GM19372 (cell line): Measurements from ENCODE around the gene ZNF333.
A peak's percentile ranks its signal among the peaks of the same experiment; 100 is the strongest.

ENCODE experiments used
- ATAC-seq: cut with Tn5 transposase; IDR thresholded peaks from one replicate; pipeline ENCODE4 v1.9.1; 2021; ENCODE audit warnings: mild to moderate bottlenecking, low read depth, moderate library complexity; ENCODE audit not compliant: unreplicated experiment

Gene ZNF333

GRCh38 chr19:14689598-14690503 is at the start of gene ZNF333:
Gene ZNF333, plus strand, starts transcription at chr19:14690048. Its CDS starts 3,444 bp downstream, at chr19:14693492.
- ATAC-seq = peak; percentile 90

DNA sequence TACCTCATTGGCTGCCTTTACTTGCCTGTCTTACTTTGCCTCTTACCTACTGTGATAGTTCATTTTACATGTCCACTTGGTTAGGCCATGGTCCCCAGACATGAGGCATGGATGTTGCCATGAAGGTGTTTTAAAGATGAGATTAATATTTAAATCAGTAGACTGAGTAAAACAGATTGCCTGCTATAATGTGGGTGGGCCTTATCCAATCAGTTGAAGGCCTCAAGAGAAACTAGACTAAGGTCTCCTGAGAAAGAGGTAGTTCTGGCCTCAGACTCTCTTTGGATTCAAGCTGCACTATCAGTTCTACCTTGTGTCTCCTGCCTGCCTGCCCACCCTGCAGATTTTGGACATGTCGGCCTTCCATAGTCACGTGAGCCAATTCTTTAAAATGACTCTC is 41.3 kb upstream of the ZNF333 start:
- ATAC-seq = no peak

GRCh38 chr19:14649020-14649419 is 40.8 kb upstream of the ZNF333 start:
- no peak for ATAC-seq

- ATAC-seq = no peak
Observed at GRCh38 chr19:14650161-14650560, 39.7 kb upstream of the ZNF333 start.

DNA sequence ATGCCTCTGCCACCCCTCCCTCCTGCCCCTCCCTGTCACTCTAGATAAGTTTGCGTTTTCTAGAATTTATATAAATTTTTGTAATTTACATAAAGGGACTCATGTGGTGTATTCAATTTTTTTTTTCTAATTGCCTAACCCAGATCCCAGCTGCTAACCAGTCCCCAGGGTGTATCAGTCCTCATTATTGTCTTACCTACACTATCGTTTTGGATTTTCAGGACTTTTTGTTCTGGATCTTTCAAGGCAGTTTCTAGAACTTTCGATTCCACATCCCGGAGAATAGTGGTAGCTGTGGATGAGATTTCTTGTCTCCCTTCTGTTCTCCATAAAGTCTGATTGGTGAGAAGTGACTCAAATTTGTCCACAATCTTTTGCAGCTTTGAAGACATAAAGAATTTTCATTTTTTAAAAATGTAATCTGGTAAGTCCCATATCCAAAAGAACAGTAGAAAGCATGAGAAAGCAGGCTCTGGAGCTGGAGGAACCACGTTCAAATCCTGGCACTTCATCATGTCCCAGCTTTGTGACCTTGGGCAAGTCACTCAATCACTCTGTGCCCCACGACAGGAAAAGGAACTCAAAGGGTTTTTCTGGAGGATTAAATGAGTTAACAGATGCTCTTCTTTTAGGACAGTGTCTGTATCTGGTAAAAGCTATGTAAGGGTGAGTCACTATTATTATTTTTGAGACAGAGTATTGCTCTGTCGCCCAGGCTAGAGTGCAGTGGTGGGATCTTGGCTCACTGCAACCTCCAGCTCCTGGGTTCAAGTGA is 34.9 kb upstream of the ZNF333 start:
- no peak for ATAC-seq

DNA sequence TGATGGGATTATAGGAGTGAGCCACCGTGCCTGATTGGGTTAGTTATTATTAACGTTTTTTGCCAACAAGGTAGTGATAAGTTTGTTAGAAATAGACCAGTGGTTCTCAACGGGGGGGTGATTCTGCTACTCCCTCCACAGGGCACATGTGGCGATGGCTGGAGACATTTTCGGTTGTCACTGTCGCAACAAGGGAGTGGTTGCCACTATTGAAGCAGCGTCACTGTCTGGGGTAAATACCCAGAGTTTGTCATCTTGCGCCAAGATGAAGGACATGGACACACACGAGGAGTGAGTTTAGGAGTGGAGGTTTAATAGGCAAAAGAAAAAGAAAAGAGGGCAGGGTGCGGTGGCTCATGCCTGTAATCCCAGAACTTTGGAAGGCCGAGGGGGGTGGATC is 34.1 kb upstream of the ZNF333 start:
- no peak for ATAC-seq

- ATAC-seq = no peak
Observed at GRCh38 chr19:14659874-14660489, 29.9 kb upstream of the ZNF333 start.

GRCh38 chr19:14661372-14661924 is 28.4 kb upstream of the ZNF333 start:
- no peak for ATAC-seq

DNA sequence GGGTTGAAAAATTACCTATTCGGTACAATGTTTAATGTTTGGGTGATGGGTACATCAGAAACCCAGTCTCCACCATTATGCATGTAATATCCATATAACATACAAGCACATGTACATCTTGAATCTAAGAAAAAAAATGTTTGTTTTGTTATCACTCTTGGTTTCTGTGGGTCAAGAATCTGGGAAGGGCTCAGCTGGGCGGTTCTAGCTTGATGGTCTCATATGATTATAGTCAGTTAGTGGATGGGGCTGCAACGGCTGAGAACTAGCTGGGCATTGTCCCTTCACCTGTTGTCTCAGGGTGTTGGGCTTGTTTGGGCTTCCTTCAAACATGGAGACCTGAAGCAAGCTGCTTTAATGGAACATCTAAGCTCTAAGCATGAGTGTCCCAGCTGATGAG is 19.9 kb upstream of the ZNF333 start:
- ATAC-seq = no peak

- no peak for ATAC-seq
Observed at GRCh38 chr19:14670408-14670807, 19.4 kb upstream of the ZNF333 start.

GRCh38 chr19:14672188-14672872 is 17.5 kb upstream of the ZNF333 start:
- ATAC-seq = no peak

DNA sequence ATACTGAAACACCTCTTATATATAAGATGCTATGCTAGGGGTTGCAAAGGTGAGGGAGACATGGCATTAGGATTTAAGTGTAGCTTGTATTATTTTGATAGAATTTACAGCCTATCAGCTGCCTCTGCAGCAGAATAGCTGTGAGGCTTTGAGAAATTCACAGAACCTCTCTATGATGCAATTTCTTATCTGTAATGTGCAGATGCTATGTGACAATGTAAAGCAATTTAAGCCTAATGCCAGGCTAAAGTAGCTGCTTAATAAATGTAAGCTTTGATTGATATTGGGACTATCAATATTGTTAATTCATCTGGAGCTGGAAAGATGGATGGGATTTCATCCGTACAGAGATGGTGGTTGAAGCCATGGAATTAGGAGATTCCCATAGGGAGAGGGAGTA is 16.8 kb upstream of the ZNF333 start:
- no peak for ATAC-seq

GRCh38 chr19:14674764-14675163 is 15.1 kb upstream of the ZNF333 start, which contains the start of gene ADGRE3:
Gene ADGRE3, minus strand, starts transcription at chr19:14674844. Its CDS starts 74 bp downstream, at chr19:14674770.
- no peak for ATAC-seq

GRCh38 chr19:14676762-14677161 is 13.1 kb upstream of the ZNF333 start:
- ATAC-seq = no peak

DNA sequence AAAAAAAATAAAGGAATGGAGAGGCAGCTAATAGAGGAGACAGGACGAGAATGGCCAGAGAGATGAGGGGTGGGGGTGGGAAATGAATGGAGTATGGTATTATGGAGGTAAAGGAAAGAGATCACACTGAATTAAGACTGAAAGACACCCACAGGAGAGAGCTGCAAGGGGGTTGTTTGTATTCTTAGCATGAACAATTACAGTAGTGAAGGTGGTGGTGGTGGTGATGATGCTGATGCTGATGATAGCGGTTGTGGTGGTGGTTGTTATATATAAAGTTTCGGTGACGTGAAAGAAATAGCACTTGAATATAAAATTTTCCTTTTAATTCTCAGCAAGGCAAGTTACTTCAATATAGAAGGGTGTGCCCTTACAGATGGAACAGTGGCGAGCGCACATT is 12.4 kb upstream of the ZNF333 start:
- ATAC-seq = no peak

GRCh38 chr19:14678199-14678598 is 11.6 kb upstream of the ZNF333 start:
- no peak for ATAC-seq

DNA sequence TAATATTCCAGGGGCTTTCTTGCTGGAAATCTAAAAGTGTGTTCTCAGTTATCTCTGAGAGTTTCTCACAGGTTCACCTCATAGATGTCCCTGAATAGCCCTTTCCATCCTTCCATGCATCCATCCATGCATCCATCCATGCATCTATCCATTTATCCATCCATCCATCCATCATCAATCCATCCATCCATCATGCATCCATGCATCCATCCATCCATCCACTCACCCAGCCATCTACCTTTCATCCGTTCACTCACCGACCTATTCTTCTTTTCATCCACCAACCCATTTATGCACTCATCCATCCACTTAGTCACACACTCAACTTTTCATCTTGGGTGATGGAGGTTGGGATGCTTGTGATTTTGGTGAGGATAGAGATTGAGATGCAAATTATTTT is 7.8 kb upstream of the ZNF333 start:
- ATAC-seq = no peak

DNA sequence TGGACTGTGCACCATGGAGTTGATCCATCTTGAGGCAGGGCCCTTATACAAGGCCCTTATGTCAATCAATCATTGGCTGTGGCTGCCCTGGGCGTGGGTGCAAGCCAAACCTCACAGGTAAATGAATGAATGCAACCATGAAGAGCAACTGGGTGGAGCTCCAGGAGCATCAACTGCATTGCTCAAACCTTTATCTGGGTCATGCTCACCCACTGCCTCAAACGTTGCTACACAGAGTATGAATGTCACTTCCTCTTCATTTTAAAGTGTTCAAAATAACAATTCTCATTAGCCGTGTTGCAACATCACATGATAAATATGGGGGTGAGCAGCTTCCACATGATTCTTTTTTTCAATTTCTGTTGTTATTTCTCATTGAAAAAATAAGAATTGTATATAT is 6.4 kb upstream of the ZNF333 start:
- no peak for ATAC-seq

DNA sequence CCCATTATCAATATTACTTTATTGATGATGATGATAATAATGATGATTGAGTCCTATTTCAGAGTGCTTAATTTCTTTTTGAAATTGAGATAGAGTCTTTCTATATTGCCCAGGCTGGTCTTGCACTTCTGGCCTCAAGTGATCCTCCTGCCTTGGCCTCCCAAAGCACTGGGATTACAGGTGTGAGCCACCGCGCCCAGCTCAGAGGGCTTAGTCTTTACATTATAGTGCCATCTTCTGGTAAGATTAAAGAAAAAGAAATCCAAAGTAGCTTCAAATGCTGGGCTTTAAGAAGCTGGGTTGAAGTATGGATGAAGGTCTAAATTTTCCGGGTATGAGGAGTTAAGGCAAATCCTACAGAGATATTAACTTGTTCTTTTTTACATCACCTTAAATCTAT is 3.4 kb upstream of the ZNF333 start:
- no peak for ATAC-seq

- ATAC-seq = no peak
Observed at GRCh38 chr19:14694641-14695266, 4.9 kb downstream of the ZNF333 start.
